NCI-H2029 (cell line): ENCODE data around the gene HESX1.

Source experiments
- DNase-seq: peaks from one replicate; lab custom pipeline; 2025; lab: John Stamatoyannopoulos, UW

HESX1 gene

GRCh38 chr3:57199895-57200297 is at the start of gene HESX1:
HESX1 (minus strand) TSS chr3:57199978; CDS start chr3:57199918, 60 bp downstream.
- DNase-seq, result no peak

DNA sequence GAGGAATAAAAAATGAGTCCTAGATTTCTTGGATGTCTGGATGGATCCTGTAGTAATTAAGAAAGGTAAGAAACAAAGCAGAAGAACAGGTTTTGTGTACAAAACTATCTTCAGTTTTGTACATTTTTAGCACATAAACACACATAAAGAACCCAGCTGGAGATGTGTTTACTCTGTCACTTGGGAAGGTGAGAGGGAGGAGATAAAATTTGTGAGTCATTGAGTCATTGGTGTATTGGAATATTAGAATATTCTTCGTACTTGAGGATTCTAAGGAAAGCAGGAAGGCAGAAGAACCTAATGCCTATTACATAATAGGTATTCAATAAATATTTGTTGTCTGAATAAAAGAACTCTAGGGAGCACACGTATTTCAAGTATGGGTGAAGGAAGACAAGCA is 45.2 kb upstream of the HESX1 start:
- DNase-seq, result no peak

GRCh38 chr3:57234613-57235575 is 35.1 kb upstream of the HESX1 start:
- no peak for DNase-seq

- DNase-seq, result no peak
These were observed 34.0 kb upstream of the HESX1 start for GRCh38 chr3:57233799-57234198.

DNA sequence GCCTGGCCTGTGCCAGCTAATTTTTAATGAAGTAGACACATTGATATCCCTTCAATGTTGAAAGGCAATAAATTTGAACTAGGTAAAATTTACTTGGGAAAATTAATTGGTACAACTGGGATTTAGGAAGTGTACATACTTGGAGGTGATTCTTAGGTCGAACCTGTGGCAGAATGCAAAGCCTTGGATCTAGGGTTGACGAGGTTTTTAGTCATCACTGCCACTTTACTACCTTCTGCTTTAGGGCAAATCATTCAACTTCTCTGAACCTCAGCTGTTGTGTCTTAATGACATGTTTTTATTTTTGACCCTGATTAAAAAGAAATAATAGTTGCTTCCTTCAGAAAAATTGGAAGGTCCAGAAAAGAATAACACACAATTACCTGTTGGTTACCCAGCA is 30.2 kb upstream of the HESX1 start:
- DNase-seq, result no peak

GRCh38 chr3:57227930-57228751 is 28.4 kb upstream of the HESX1 start:
- no peak for DNase-seq

- peak; percentile 70 for DNase-seq
These were observed 27.6 kb upstream of the HESX1 start, which contains the start of gene APPL1 for GRCh38 chr3:57227204-57227929. APPL1 (plus strand) TSS chr3:57227729; CDS start chr3:57227884, 155 bp downstream.

GRCh38 chr3:57226176-57226575 is 26.4 kb upstream of the HESX1 start:
- DNase-seq, result no peak

DNA sequence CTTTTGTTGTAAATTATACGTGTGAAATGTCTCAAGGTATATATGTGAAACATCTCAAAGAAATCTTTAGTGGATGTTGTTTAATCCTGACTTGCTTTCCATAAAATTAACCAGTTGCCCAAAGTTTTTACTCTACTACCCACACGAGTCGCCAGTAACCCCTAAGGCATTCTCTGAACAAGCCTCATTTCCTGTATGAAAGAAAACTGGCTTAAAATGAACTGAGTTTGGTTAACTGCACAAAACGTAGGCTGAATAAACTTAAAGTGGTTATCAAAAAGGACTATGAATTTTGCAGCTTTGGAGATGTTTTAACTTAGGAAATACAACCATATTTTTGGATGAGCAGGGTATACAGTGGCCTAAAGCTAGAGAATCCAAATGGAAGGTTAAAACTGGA is 25.1 kb upstream of the HESX1 start:
- no peak for DNase-seq

GRCh38 chr3:57221883-57222282 is 22.1 kb upstream of the HESX1 start:
- DNase-seq, result no peak

GRCh38 chr3:57206423-57206822 is 6.6 kb upstream of the HESX1 start:
- DNase-seq, result no peak

GRCh38 chr3:57194641-57195040 is 5.1 kb downstream of the HESX1 start:
- DNase-seq, result no peak

DNA sequence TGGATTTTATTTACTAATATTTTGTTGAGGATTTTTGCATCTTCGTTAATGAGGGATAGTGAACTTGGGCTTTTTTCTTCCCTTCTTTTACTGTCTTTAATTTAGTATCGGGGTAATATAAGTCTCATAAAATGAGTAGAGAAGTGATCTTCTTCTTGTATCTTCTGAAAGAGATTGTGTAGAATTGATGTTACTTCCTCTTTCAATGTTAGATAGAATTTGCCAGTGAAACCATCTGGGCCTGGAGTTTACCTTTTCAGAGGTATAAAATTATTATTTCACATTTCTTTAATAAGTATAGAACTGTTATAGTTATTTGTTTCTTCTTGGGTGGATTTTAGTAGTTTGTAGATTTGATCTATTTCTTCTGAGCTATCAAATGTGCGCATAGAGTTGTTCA is 7.8 kb downstream of the HESX1 start:
- DNase-seq, result no peak

DNA sequence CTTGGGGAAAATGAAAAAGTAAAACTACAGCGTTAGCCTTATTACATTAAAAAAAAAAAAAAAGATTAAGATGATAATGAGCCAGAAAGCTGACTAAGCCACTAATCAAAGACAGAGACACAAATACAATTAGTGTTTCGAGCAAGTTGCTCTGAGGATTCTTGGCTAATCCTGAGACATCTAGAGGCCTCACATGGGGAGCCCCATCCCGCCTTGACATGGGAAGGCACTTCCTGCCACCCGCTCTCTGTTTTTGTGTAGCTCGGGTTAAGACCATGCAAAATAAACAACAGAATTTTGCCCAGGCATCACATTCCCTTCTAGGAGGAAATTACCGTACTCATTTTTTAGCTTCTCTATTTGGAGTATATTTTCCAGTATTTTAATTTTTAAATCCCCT is 15.3 kb downstream of the HESX1 start:
- no peak for DNase-seq

DNA sequence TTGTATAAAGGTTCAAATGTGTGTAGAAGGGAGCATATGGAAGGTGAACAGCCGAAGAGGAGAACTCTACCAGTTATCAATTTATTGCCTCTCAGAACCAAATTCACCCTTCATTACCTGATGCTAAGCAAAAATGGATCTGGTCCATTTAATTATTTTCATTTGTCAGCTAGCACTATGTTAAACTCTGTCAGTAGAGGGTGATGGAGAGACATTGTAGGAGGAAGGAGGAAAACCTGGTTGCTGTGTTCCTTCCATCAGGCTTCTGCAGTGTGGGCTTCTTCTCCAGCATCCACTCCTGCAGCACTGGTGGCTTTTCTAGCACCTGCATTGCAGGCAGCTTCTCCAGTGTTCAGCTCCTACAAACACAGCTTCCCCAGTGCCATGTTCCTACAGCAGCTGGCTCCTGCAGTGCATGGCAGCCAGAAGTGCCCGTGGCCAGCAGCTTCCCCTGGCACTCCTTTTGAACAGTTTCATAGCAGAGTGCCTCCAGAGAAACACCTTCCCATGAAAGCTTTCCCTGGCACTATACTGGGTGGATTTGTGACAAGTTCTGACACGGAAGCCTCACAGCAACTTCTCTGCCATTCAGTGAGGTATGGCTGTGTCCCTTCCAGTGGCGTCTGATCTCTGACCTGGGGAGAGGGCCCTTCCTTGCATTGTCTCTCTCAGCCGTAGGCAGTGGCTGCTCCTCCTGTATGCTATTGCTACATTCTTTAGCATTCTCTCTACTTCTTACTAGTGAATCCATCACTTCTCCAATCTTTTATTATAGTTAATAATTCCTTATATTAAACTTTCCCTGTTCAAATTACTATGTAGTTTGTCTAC is 20.0 kb downstream of the HESX1 start:
- no peak for DNase-seq

DNA sequence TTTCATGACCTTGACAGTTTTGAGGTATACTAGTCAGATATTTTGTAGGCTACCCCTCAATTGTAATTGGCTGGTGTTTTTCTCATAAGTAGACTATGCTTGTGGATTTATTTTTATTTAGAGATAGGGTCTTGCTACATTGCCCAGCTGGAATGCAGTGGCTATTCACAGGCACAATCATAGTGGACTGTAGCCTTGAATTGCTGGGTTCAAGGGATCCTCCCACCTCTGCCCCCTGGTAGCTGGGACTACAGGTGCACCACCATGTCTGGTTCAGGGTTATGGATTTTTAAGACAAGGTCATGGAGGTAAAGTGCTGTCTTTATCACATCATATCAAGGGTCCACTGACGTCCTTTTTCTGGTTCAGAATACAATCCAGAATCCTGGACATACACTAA is 23.7 kb downstream of the HESX1 start:
- DNase-seq, result no peak

DNA sequence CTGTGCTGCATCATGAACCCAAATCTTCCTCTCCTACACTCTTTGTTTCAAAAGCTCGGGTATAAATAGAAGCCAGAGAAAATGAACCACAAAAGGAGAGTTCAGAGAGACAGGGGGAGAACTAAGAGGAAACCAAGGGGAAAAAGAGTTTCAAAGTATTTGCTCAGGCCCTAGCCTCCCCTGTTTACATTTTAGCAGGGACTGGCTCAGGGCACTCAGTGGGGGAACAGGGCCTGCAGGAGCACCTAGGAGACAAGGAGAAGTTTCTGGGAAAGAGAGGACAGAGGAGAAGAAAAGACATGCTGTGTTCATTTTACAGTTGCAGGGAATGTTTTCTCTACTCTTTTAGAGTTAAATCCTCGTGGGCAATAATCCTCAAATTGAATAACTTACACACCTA is 26.1 kb downstream of the HESX1 start:
- no peak for DNase-seq

- no peak for DNase-seq
These were observed 28.8 kb downstream of the HESX1 start for GRCh38 chr3:57170946-57171345.

DNA sequence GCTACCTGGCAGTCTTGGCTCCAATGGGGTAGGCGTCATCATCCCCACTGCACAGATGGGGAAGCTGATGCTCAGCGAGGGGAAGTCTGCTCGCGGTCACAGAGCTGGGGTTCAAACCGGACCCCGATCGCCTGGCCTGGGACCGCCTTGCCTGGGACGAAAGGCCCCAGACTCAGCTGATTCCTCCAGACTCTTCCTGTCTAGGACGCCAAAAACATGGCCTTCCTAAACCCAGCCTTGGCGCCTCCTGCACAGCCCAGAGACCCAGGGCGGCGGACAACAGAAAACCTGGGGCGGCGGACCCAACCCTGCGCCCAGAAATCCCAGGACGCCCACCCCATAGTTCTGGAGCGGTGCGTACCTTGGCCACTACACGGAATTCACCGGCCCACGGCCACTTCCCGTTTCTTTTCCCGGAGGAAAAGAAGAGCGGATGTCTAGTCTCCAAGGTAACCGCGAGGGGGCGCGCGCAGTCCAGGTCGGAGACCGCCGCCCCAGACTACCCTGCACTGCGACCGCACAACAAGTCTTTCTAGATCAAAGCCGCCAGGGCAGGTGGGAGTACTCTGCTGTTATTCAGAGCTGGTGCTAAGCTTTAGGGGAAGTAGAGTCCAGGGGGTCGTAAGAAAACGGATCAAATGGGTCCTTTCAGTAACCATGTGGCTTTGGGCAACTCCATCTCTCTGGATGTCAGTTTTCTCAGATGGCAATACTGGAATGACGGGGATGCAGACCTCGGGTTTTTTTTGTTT is 29.7 kb downstream of the HESX1 start:
- DNase-seq, result peak; percentile 49

DNA sequence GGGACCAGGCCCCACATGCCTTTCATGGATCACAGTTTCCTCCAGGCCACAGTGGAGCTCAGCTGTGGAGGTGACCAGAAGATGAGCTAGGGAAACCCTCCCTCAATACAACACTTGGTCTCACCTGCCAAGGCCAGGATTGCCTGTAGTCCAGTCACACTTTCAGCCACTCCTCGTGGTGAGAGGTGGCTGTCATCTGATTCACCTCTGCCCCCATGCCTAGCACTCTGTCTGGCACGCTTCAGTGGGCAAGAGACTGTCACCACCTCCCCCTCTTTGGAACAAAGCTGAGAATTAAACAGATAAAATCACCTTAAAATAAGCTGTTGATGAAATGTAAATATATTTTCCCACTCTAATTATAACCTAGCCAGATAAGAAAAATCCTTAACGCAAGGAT is 30.7 kb downstream of the HESX1 start:
- no peak for DNase-seq

DNA sequence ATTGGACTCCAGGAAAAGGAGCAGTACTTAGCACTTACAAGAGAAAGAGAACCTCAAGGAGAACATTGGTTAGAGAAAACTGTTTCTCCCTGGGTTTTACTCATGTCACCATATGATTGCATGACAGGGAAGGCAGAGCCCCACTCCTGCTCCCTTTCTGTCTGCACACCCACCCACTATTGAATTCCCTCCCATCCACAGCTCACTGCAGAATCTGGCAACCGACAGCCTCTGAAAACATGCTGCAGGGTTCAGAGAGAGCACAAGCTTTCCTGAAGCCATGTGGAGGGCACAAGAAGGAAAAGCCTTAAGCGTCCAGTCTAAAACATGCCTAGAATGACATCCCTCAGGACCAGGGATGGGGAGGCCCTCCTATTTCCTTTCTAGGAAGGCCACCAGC is 31.6 kb downstream of the HESX1 start:
- no peak for DNase-seq
